CD8-positive, alpha-beta memory T cell (primary cell): ENCODE results near the gene SLC30A2. TPM values are rescaled to one million over a fixed set of nuclear protein-coding genes. Genes with fewer than 3 reads are reported as not detected.

Experiments
- CTCF ChIA-PET: fragments of 350-600 bp; sonication (Branson Sonifier 250); formaldehyde crosslinking; loops from one replicate; lab custom pipeline; 2021; ENCODE audit warnings: antibody characterized with exemption; lab: Charles Lee
- POLR2A ChIA-PET: fragments of 350-600 bp; sonication (Branson Sonifier 250); formaldehyde crosslinking; loops from one replicate; lab custom pipeline; 2021; ENCODE audit warnings: antibody characterized with exemption; lab: Charles Lee
- DNase-seq, 5 donors: peaks; one replicate each; pipeline versions ENCODE4 v3.0.0 to v3.0.0-alpha.2; 2020 to 2022; ENCODE audit warnings: mixed read lengths in 1 of 5
- H3K27ac ChIP-seq: one replicate; pipeline ENCODE4 v1.7.0; 2013; ENCODE audit warnings: low read depth, mild to moderate bottlenecking, low read length, moderate library complexity
- H3K27me3 ChIP-seq: 2 replicates; pipeline ENCODE4 v1.7.0; 2013; ENCODE audit warnings: low read length, mild to moderate bottlenecking; ENCODE audit not compliant: insufficient read depth, poor library complexity, severe bottlenecking
- H3K36me3 ChIP-seq: 2 replicates; pipeline ENCODE4 v1.7.0; 2013; ENCODE audit warnings: mild to moderate bottlenecking, low read length, moderate library complexity; ENCODE audit not compliant: insufficient read depth
- H3K4me1 ChIP-seq: 2 replicates; pipeline ENCODE4 v1.7.0; 2013; ENCODE audit warnings: mild to moderate bottlenecking, low read length, moderate library complexity; ENCODE audit not compliant: insufficient read depth
- H3K4me3 ChIP-seq: 2 replicates; pipeline ENCODE4 v1.7.0; 2013; ENCODE audit warnings: mild to moderate bottlenecking, low read length
- H3K9me3 ChIP-seq: 2 replicates; pipeline ENCODE4 v1.7.0; 2013; ENCODE audit warnings: mild to moderate bottlenecking, low read length
- H3K27ac Mint-ChIP-seq, 8 donors: one replicate each; pipeline ENCODE4 v1.8.0; 2020 to 2021; ENCODE audit warnings: mixed read lengths in 8 of 8, mild to moderate bottlenecking in 6 of 8, inconsistent platforms in 3 of 8, moderate library complexity in 3 of 8
- H3K27me3 Mint-ChIP-seq, 2 donors: one replicate each; pipeline ENCODE4 v1.8.0; 2020 to 2021; ENCODE audit warnings: mixed read lengths in 2 of 2, mild to moderate bottlenecking in 1 of 2, moderate library complexity in 1 of 2
- H3K36me3 Mint-ChIP-seq, 3 donors: one replicate each; pipeline ENCODE4 v1.8.0; 2020 to 2021; ENCODE audit warnings: mixed read lengths in 3 of 3, inconsistent platforms in 1 of 3, mild to moderate bottlenecking in 1 of 3
- H3K4me1 Mint-ChIP-seq, 3 donors: one replicate each; pipeline ENCODE4 v1.8.0; 2020 to 2021; ENCODE audit warnings: mixed read lengths in 3 of 3, inconsistent platforms in 1 of 3, mild to moderate bottlenecking in 1 of 3
- H3K4me3 Mint-ChIP-seq, 7 donors: one replicate each; pipeline ENCODE4 v1.8.0; 2020 to 2021; ENCODE audit warnings: mixed read lengths in 7 of 7, mild to moderate bottlenecking in 6 of 7, moderate library complexity in 4 of 7, inconsistent platforms in 2 of 7
- H3K9me3 Mint-ChIP-seq, 5 donors: one replicate each; pipeline ENCODE4 v1.8.0; 2020 to 2022; ENCODE audit warnings: mixed read lengths in 5 of 5, mild to moderate bottlenecking in 3 of 5, moderate library complexity in 2 of 5, inconsistent platforms in 1 of 5
- polyA plus RNA-seq: library from polyadenylated mRNA; unstranded; fragments of 300-500 nt; fragmentation: Illumina TruSeq; gene quantifications from one replicate; pipeline ENCODE4 v1.2.3, GENCODE V29; 2021
- total RNA-seq, 2 experiments: library from RNA; stranded (reverse); gene quantifications; one replicate each; pipeline ENCODE4 v1.2.3, GENCODE V29; 2021

The SLC30A2 gene
- total and polyA plus RNA-seq, 3 experiments from 2014 or later = not detected

GRCh38 chr1:26006710-26007109 lies 39.2 kb downstream of the SLC30A2 start:
- Histone ChIP-seq H3K9me3 (no peaks in the 10 kb centered on the region), H3K27ac (no peak overlapping the region), H3K4me1 (no peaks in the 10 kb centered on the region), H3K36me3 (no peaks in the 10 kb centered on the region), H3K27me3 (no peaks in the 10 kb centered on the region), H3K4me3 (no peak overlapping the region)
- Mint-ChIP-seq H3K36me3 (no peaks in the 10 kb centered on the region), H3K4me3 (no peak overlapping the region), H3K9me3 (peaks cover 0 to 2% (median 0%) of the 10 kb centered on the region in 5 donors), H3K27me3 (peaks cover 0 to 16% of the 10 kb centered on the region in 2 donors), H3K4me1 (no peaks in the 10 kb centered on the region), H3K27ac (peak overlapping the region in 1 of 8 donors; percentile 94)
- CTCF ChIA-PET = no interaction called here
- DNase-seq = no peak
- POLR2A ChIA-PET = no interaction called here

GRCh38 chr1:26005434-26006105 lies 40.3 kb downstream of the SLC30A2 start:
- Histone ChIP-seq H3K4me1 (no peaks in the 10 kb centered on the region), H3K4me3 (no peak overlapping the region), H3K36me3 (no peaks in the 10 kb centered on the region), H3K9me3 (no peaks in the 10 kb centered on the region), H3K27ac (peak overlapping the region; percentile 30), H3K27me3 (no peaks in the 10 kb centered on the region)
- DNase-seq = no peak
- ChIA-PET CTCF (interaction anchor here (1.3 kb wide), 1 partner anchor 110 kb away, joined by 3 read pairs; no protein-coding TSS in a partner anchor), POLR2A (no interaction called here)
- no peaks in the 10 kb centered on the region for H3K4me1 Mint-ChIP-seq
- peaks cover 0 to 16% of the 10 kb centered on the region in 2 donors for H3K27me3 Mint-ChIP-seq
- H3K9me3 Mint-ChIP-seq = peaks cover 0 to 2% (median 0%) of the 10 kb centered on the region in 5 donors
- H3K36me3 Mint-ChIP-seq = no peaks in the 10 kb centered on the region
- no peak overlapping the region for H3K4me3 Mint-ChIP-seq
- no peak overlapping the region for H3K27ac Mint-ChIP-seq

DNA sequence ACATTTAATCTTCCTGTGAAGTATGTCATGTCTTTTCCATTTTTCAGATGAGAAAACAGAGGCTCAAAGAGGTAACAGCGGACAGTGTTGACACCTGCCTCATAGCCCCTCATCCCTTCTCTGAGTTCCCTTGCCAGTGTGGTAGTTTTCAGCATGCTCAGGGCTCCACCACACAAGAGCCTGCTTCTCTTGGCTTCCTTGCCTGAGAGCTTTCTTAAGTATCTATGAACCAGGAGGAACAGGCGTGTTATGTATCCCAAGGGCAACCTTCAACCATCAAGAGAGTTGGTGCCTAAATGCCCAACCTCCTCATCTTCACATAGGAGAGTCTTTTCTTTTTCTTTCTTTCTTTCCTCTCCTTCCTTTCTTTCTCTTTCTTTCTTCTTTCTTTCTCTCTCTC lies 42.2 kb downstream of the SLC30A2 start:
- Histone ChIP-seq H3K4me1 (peaks cover 2% of the 10 kb centered on the region), H3K9me3 (no peaks in the 10 kb centered on the region), H3K36me3 (no peaks in the 10 kb centered on the region), H3K27ac (no peak overlapping the region), H3K27me3 (no peaks in the 10 kb centered on the region), H3K4me3 (no peak overlapping the region)
- Mint-ChIP-seq H3K9me3 (peaks cover 0 to 2% (median 0%) of the 10 kb centered on the region in 5 donors), H3K36me3 (no peaks in the 10 kb centered on the region), H3K27ac (no peak overlapping the region), H3K4me3 (no peak overlapping the region), H3K27me3 (peaks cover 0 to 16% of the 10 kb centered on the region in 2 donors), H3K4me1 (peaks cover 0 to 1% (median under 1%) of the 10 kb centered on the region in 3 donors)
- no peak for DNase-seq
- POLR2A ChIA-PET = interaction anchor here (0.6 kb wide), 1 partner anchor 731 kb away, joined by 4 read pairs; no protein-coding TSS in a partner anchor
- CTCF ChIA-PET = interaction anchor here (0.9 to 1.0 kb wide), 2 partner anchors 31 to 108 kb away, joined by 3 to 6 read pairs; no protein-coding TSS in a partner anchor

DNA sequence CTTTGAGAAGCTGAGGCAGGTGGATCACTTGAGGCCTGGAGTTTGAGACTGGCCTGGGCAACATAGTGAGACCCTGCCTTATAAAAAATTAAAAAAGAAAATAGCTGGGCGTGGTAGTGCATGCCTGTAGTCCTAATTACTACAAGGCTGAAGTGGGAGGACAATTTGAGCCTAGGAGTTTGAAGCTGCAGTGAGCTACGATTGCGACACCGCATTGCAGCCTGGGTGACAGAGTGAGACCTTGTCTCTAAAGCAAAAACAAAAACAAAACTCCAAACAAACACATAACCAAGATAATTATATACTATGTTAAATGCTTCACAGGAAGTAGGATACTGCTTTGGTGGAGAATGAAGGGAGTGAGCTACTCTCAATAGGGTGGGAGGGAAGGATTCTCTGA lies 42.7 kb downstream of the SLC30A2 start:
- no peaks in the 10 kb centered on the region for H3K27me3 ChIP-seq
- Mint-ChIP-seq H3K27me3 (peaks cover under 1 to 16% of the 10 kb centered on the region in 2 donors), H3K27ac (no peak overlapping the region), H3K4me3 (no peak overlapping the region), H3K36me3 (no peaks in the 10 kb centered on the region), H3K9me3 (peaks cover 0 to 2% (median 0%) of the 10 kb centered on the region in 5 donors), H3K4me1 (peaks cover 5 to 6% (median 6%) of the 10 kb centered on the region in 3 donors)
- no peak overlapping the region for H3K27ac ChIP-seq
- H3K9me3 ChIP-seq = no peaks in the 10 kb centered on the region
- ChIA-PET POLR2A (no interaction called here), CTCF (interaction anchor here (0.9 to 1.5 kb wide), 4 partner anchors 11 to 128 kb away, joined by 3 to 6 read pairs (median 4); partner anchors contain the start of gene PAQR7)
- H3K4me1 ChIP-seq = peaks cover 7% of the 10 kb centered on the region
- no peak overlapping the region for H3K4me3 ChIP-seq
- no peak for DNase-seq
- H3K36me3 ChIP-seq = no peaks in the 10 kb centered on the region

DNA sequence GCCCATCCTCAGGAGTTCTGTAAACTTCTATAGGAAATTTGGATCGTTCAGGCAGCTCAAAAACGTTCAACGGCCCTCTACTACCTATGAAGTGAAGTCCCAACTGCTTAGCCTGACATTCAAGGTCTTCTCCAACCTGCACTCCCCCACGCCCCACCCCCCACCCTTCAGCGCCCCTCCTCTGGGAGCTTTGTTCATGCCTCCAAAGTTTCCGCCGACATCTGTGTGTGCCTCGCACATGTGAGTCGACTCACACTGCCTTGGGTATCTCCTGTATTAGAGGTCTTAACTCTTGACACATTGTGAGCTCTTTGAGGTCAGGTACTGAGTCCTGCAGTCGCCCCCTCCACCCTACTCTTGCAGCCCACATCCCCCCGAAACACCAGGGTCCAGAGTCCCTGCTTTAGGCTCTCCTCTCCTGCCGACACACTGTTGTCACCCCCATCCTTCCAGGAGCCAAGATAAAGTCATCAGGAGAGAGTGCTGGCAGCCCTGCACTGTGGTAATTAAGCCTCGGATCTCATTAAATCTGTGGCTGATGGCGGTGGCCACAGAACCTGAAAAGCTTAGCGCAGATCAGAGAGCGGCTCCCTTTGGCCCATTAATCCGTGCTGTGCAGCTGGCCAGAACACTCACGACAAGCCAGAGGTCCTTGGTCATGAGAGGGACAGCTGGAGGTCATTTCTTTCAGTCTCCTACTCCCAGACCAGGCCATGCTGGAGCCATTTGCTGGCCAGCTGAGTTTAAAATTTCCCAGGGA lies 46.7 kb downstream of the SLC30A2 start:
- Mint-ChIP-seq H3K27ac (peak overlapping the region in 2 of 8 donors; percentile 84 to 96), H3K36me3 (peaks cover 0 to 12% (median 0%) of the 10 kb centered on the region in 3 donors), H3K4me1 (peaks cover 25 to 37% (median 27%) of the 10 kb centered on the region in 3 donors), H3K4me3 (peak overlapping the region in 1 of 7 donors; percentile 34), H3K9me3 (peaks cover 0 to 2% (median 0%) of the 10 kb centered on the region in 5 donors), H3K27me3 (peaks cover 3 to 4% of the 10 kb centered on the region in 2 donors)
- no peaks in the 10 kb centered on the region for H3K9me3 ChIP-seq
- H3K36me3 ChIP-seq = no peaks in the 10 kb centered on the region
- H3K4me3 ChIP-seq = no peak overlapping the region
- POLR2A ChIA-PET = interaction anchor here (2.1 to 2.4 kb wide), 2 partner anchors 93 to 103 kb away, joined by 20 to 21 read pairs; partner anchors contain the start of gene STMN1
- CTCF ChIA-PET = interaction anchor here (0.6 to 10.0 kb wide), 7 partner anchors 8 to 1510 kb away, joined by 3 to 204 read pairs (median 4); partner anchors contain the start of gene MTFR1L
- no peak for DNase-seq
- H3K27ac ChIP-seq = no peak overlapping the region
- no peaks in the 10 kb centered on the region for H3K27me3 ChIP-seq
- H3K4me1 ChIP-seq = peaks cover 20% of the 10 kb centered on the region

DNA sequence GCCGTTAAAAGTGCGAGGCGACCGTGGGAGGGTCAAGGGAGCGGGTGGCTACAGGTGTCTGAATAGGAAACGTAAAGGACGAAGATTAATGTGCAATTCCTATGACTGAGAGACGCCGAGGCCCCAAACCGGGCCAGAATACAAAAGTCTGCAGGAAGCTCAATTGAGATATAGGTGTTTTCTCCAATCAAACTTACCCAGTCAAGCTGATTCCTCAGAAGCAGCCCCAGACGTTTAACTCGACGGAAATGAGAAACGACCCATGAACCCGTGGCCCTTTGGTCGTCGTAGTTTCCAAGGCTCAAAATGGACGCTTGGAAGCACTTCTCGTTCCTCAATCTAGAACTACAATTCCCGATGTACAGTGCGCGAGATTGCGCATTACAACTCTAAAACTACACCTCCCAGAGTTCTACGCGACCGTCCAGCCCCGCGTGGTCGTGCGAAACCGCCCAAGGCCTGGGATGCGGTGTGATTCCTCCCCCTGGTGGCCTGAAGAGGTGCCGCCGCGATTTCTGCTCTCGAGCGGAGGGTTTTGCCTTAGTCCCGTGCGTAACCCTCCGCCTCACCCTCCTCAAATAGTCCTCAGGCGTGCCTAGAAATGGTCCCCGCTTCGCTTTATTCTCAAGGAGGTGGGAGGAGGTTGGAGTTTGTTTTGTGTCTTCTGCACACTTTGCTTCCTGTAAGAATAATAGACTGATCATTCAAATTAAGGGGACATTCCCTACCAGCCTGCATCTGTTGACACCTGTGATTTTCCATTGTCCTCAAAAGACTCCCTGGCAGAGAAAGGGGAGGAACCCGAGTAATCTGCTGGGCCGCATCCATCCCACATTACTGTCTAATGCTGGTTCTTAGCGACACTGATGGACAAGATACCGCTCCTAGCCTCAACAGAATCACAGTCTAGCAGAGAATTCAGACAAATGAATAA lies 47.8 kb downstream of the SLC30A2 start, which contains the start of gene PAFAH2:
PAFAH2 (minus strand) TSS at position 236 of the 934 bp plus-strand sequence. CDS start 7,247 bp downstream, outside the sequence.
- Mint-ChIP-seq H3K9me3 (no peaks in the 10 kb centered on the region), H3K4me3 (peak within 1 kb of the TSS; percentile 88 to 96 (median 94)), H3K27ac (peak within 1 kb of the TSS; percentile 96 to 100 (median 99)), H3K27me3 (peaks cover 0 to 3% of the 10 kb centered on the region in 2 donors), H3K36me3 (peaks cover 0 to 16% (median 4%) of the 10 kb centered on the region in 3 donors), H3K4me1 (peaks cover 33 to 43% (median 37%) of the 10 kb centered on the region in 3 donors)
- Histone ChIP-seq H3K27ac (peak within 1 kb of the TSS; percentile 88), H3K9me3 (no peaks in the 10 kb centered on the region), H3K36me3 (no peaks in the 10 kb centered on the region), H3K4me3 (peak within 1 kb of the TSS; percentile 84), H3K4me1 (peaks cover 26% of the 10 kb centered on the region), H3K27me3 (no peaks in the 10 kb centered on the region)
- CTCF ChIA-PET = interaction anchor here (0.6 to 10.0 kb wide), 24 partner anchors 9 to 193 kb away, joined by 3 to 204 read pairs (median 4); partner anchors contain the start of genes EXTL1 and PAQR7
- POLR2A ChIA-PET = interaction anchor here (0.6 to 2.4 kb wide), 9 partner anchors 10 to 123 kb away, joined by 3 to 22 read pairs (median 5); partner anchors contain the start of genes PAQR7 and STMN1
- peak; percentile 94 to 98 (median 96) for DNase-seq
